Activated T-helper 9 cell treated with anti-CD3 and anti-CD28 coated beads, Interleukin-2, amount 50 U/mL, for 16 hours (primary cell): ENCODE data around the gene RASL10B.
"Not testable (repeated sequence)": the region's sequence is repeated elsewhere in the genome, so short reads cannot be mapped to it uniquely, and the experiment has no call there.

Experiments
- DNase-seq: peaks from one replicate; pipeline ENCODE4 v3.0.0-alpha.2; 2020; ENCODE audit warnings: low read depth

RASL10B gene

DNA sequence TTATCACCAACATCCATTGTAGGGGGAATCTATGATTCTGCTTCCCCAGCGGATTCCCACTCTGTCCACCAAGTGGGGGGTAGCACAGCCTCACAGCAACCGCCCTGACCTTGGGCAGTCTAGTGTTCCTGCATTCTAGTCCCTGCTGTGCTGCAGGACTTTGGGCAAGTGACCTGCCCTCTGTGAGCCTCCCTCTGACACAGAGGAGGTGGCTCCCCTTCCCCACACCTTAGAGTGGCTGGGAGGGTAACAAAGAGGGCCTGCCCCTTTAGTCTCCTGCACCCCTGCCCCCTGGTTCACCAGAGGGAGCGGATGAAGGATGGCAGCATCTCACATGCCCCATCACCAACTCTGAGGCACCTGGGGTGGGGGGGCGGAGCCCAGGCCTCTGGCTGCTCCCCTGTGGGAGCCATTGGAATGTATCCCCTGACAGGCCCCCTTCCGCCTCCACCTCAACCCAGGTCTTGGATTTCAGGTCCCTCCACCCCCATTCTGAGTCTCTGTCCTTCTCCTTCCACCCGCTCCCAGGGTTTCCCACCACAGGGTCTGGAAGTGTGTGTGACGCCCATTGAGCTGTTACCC is 11.5 kb downstream of the RASL10B start:
- DNase-seq = no peak

DNA sequence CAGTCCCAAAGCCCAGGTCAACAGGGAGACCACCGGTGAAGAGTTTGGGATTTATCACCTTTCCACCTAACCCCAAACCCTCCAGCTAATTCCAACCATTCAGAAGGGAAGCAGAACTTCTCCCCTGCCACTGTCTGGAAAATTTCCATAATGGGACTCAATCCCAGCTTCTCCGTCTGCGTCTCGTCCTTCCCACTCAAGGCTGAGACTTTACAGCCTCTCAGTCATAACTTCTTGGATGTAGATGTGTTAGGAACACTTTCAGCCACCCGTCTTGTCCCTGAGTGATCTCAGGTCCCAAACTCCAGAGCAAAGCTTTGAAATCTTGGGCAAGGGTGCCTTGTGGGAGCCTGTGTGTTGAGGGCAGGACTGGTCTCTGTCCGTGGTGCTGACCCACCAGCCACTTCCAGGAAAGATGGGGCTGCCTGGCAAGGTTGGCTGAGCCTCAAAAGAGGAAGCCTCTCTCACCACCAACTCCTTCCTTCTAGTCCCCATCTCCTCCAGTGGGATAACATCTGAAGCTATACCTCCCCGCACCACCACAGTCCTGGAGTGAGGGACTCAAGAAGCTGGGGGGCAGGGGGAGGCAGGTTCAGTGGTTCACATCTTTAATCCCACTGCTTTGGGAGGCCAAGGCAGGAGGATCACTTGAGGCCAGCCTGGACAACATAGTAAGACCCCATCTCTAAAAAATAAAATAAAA is 12.3 kb downstream of the RASL10B start:
- DNase-seq = no peak

DNA sequence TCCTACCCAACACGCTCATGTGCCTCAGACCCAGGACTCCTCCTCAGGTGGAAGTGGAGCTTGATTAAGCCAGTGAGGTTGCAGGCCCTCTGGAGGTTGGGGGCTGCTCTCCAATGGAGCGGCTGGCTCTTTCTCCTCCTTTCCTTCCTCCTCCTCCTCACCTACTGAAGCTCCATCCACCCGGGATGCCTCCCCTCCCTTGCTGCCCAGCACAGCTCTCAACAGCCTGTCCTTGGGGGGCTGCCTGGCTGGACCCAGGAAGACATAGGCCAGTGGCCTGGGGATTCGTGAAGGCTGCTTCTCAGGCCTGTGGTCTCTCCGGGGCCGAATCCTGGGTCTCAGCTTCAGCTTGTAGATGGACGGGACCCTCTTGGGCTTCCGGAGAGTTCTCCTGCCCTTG is 13.4 kb downstream of the RASL10B start:
- no peak for DNase-seq

DNA sequence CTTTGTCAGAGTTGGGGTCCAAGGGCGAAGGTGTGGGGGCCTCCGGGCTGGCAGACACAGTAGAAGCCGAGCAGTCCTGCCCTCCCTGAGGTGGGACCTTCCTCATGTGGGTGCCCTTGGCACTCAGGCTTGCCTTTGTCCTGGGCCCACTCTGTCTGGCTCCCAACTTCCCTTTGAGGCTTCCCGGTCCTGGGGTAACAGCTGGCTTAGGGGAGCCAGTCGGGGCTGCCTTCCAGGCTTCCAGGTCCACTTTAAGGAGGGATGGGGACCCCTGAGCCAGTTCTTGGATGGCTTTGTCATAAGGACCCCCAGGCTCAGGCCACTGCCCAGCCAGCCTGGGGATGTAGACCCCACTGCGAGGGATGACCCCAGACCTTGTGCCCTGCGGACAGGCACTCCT is 13.8 kb downstream of the RASL10B start:
- no peak for DNase-seq

DNA sequence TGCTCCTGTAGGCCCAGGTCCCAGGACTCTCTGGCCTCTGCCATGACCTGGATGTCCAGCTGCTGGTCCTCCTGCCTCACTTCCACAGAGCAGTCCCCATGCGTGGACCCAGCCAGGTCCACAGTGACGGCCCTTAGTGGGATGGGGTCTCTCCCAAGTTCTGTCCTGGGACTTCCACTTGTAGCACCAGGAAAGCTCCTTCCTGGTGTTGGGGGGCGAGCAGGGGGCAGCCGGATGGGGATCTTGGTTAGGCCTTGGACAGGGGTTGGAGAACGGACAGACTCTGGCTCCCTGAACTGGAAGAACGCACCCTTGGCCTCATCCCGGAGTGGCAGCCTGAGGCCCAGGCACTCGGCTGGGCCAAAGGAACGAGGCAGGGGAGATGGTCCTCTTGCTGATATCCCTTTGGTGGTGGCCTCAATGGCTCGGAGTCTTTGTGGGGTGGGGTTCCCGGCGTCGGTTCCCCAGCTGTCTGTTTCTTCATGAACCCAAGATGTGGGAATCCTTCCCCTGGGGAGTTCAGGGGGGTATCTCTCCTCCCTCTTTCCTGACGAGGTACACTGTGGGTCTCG is 14.4 kb downstream of the RASL10B start:
- no peak for DNase-seq

DNA sequence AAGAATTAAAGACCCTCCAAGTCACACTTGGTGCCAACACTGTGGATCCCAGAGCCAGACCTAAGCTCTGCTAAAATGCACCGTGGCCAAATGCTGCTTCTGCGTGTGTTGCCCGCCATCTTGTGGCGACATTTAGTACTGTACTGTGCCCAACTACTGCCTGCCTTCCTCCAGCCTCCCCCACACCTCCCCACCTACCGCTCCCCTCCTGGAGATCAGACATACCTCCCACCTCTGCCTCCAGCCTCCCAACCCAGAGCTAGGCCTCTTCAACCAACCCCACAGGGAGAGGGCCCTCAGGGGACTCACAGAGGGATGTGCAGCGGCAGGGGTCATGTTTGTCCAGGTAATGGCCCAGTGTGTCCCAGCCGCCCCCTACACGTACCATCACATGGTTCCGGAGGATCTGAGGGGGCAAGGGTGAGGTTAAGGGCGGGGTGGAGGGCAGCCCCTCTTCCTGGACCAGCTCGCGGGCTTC is 16.1 kb downstream of the RASL10B start:
- DNase-seq = peak; percentile 55

DNA sequence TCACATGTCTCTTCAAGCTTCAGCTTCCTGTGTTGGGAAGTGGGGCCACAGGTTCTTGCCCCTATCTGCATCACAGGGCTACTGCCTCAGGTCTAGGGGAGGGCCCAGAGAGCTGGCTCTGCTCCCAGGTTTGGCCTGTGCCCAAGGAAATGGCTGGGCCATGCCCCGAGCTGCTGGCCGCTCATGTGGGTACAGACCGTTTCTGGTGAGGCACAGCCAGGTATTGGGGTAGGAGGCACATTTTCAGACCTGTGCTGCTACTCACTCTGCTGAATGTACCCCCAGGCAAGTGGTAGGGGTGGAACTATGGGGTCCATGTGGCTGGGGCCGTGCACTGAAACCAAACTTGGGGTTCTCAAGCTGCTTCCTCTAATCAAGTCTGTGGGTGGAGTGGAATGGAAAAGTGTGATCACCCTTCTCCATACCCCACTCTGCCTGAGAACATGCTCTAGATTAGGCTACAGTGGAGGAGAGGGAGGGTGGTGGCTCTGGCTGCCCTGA is 17.0 kb downstream of the RASL10B start:
- no peak for DNase-seq

DNA sequence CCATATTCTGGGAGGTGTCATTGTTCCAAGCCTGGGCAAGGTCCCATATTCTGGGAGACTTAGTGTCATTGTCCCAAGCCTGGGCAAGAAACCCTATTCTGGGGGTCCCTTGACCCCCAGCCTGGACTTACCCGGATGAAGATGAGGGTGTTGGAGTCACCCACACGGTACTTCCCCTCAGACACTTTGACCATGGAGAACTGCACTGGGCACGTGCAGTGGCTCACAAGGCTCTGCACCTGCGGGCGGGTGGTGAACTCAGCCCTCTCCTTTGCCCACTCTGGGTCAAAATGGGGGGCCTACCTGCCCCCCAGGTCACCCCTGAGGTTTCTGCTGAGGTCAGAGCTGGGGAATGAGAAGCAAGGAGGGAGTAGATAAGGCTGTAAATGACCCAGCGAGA is 17.5 kb downstream of the RASL10B start:
- DNase-seq = no peak

DNA sequence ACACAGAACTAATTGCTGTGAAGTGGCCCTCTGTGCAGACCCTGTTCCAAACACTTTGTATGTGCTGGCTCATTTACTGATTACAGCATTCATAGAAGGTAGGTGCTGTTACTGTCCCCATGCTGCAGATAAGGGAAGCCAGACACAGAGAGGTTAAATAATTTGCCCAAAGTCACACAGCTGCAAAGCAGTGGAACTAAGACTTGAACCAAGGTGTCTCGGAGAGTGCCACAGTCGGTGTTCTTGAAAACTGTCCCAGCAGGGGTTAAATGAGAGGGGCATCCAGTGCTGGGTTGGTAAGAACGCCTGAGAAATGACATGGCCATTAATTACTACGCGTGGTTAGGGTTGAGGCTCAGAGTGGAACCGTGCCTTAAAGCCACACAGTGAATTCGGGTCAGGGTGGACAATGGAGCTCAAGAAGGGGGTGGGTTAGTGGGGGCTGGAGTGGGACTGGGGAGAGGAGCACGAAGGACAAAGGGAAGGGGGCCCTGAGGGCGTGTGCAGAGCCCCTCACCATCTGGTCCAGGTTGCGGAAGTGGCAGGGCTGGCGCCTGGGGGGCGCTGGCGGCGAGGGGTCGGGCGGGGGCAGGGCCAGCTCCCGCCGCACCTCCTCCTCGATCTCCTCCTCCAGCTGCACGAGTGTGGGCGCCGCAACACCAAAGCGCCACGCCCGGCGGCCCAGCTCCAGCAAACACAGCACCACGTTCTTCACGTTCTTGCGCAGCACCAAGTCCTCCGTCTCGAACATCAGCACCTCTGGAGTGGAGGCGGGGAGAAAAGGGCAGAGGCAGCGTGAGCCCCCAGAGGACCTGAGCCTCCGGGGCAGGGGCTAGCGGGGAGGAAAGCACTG is 18.3 kb downstream of the RASL10B start:
- DNase-seq = no peak

DNA sequence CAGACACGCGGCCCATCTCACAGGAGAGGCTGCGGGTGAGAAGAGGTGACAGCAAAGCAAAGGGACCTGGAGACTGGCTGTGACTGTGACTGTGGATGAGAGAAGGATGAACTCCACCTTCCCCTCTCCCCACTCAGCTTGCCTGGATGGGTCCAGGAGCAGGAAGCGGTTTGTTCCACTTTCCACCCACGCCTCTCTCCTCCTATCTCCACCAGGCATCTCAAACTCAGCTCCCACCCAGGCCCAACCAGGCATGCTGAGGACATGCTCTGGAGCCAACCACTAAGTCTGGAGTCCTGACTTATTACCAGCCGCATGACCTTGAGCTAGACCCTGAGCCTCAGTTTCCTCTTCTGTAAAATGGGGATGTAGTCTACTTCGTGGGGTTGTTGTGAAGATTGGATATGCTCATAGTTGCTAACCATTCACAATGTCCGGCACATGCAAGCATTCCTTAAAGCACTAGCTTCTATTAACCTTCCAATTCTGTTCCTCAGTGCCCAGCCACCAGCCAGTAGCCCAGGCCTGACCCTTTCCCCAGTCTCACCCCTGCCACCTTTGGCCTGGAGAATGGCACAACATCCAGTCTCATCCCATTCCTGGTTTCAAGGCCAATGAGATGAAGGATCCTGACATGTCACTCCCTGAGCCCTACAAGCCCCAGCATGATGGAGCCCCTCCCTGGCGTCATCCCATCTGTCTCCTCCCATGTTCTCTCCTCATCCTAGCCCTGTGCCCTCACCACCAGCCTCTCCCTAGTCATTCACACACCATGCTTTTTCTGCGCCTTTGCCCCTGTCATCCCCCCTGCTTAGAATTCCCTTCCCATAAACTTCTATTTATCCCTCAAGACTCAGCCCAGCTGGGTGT is 19.3 kb downstream of the RASL10B start:
- no peak for DNase-seq

DNA sequence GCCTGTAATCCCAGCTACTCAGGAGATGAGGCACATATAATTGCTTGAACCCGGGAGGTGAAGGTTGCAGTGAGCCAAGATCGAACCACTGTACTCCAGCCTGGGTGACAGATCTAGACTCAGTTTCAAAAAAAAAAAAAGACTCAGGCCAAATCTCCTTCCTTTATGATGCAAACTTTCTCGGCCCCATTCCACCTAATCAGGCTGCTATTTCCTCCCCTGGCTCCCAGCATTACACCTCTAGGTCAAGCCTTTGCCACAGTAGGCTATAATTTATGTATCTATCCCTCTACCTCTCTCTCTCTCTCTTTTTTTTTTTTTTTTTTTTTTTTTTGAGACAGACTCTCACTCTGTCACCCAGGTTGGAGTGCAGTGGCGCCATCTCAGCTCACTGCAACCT is 20.1 kb downstream of the RASL10B start:
- DNase-seq = not testable (repeated sequence)

DNA sequence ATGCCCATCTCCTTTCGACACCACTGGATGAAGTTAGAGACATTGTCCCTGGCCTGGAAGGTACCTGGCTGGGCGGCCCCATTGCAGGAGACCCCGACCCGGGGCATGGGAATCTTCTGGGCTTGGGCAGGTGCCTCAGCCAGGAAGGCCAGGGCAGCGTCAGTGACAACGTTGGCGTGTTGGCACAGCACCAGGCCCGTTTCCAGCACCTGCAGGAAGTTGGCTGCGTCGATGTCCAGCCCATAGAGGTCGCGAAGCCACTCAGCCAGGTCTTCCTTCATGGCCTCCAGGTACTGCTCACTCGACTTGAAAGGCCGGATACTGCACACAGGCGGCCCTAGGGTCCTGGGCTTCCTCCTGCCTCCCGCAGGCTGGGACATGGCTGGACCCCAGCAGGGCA is 21.0 kb downstream of the RASL10B start:
- DNase-seq = no peak

DNA sequence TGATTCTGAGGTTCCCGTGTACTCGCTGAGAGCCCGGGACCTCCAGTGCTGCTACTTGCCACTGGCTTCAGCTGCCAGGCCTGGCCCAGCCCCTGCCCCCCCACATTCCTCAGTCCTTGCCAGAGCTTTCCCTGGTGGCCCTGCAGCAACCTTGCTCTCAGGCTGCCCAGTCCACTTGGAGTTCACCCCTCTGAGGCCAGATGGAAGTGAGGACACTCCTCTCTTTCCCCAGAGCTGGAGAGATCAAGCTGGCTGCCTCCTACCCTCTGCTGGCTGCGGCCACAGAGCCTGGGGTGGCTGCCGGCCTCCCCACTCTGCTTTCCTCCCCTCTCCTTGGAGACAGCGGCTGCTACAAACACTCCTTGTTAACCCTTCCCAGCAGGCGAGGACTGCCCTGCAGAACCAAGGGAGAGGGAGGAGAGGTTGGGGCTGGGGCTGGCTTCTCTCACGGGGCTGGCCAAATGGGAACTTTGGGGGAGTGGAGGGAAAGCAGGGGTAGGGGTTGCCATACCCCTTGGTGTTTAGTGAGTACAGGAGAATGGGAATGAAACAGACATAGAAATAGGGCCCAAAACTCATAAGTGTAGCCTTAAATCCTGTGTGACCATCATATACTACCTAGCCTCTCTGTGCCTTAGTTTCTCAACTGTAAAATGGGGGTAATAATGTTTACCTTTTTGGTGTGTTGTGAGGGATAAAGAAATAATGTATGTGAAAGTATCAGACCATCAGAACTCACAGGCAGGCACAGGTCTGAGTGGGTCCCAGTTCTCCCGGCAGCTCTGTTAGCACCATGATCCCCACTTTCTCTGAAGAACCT is 21.7 kb downstream of the RASL10B start, which contains the start of gene GAS2L2:
Gene GAS2L2, minus strand, starts transcription at position 295 of the 820 bp plus-strand sequence. CDS start 389 bp downstream, outside the sequence.
- no peak for DNase-seq

DNA sequence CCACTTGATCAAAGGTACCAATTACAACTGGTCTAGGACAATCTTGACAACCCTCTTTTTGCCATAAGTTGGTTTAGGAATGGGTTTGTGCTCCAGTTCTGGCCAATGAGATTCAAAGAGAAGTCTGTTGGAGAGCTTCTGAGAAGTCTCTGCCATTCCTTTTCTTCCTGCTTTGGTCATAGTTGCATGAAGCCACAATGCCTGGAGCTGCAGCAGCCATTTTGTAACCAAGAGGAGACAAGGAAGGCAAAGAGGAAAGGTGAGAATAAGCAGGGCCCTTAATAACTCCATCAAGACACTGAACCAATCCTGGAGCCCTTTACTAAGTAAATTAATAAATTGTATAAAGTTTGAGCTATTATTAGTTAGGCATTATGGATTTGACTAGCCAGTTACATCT is 25.8 kb downstream of the RASL10B start:
- DNase-seq = no peak

DNA sequence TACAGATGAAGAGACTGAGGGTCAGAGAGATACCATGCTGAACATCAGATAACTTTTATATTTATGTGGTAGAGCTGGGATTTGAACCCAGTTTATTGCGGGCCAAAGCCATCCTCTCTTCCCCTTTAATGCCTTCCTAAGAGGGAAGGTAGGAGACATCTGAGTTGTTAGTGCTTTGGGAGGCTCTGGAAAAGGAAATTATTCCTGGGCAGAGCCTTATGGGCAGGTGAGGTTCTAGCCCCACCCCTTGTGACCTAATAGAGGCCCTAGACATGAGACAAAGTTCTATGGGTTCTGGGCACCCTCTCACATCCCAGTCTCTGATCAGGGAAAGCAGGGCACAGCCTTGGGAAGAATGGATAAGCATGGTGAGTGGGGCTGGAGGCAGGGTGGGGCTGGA is 29.1 kb downstream of the RASL10B start, which contains the start of gene C17orf50:
Gene C17orf50, plus strand, starts transcription at position 301 of the 400 bp plus-strand sequence. Its CDS starts 55 bp downstream, at position 356.
- no peak for DNase-seq

DNA sequence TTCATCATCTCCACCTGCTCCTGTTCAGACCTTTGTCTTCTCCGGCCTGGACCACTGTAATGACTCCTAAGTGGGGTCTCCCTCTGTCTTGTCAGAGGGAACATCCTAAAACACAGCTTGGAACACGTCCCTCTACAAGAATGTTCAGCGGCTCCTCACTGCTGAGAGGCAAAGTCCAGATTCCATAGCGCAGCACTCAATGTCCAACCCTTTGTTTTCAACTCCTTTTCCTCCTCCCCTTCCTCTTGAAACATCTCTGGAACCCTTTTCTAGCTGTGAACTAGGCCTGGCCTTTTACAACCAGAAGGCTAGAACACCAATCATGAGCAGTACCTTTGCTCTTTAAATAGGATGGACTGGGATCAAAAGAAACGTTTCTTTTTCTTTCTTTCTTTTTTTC is 30.2 kb downstream of the RASL10B start:
- no peak for DNase-seq

DNA sequence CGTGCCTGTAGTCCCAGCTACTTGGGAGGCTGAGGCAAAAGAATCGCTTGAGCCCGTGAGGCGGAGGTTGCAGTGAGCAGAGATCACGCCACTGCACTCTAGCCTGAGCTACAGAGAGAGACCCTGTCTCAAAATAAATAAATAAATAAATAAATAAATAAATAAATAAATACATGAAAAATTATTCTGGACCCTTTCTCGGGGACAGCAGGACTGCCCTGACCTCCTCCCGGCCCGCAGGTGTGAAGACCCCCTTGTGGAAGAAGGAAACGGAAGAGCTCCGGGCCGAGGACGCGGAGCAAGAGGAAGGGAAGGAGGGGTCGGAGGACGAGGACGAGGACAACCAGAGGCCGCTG is 32.3 kb downstream of the RASL10B start:
- DNase-seq = no peak

DNA sequence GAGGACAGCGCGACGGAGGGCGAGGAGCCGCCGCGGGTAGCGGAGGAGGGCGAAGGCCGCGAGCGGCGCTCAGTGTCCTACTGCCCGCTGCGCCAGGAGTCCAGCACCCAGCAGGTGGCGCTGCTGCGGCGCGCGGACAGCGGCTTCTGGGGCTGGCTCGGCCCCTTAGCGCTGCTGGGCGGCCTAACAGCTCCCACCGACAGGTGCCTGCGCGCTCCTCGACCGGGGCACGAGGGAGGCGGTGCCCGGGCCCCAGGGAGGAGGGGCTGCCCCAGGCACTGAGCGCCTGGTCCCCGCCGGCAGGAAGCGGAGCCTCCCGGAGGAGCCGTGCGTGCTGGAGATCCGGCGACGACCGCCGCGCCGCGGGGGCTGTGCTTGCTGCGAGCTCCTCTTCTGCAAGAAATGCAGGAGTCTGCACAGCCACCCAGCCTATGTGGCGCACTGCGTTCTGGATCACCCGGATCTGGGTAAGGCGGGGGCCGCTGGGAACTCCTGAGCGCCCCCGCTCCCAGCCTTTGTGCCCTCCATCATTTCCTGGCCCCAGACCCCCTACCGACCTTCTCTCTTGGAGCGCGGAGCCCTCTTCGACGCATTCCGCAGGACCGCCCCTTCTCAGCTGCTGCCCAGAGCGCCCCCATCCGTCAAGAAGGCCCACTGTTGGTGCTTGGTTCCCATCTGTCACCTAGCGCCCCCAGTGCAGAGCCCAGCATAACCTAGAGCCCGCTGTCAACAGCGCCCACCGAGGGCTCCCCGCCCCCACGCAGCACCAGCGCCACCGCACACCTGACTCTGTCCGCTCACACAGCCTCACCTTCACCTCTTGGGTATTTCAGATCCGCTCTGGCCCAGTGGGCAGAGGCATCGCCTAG is 32.9 kb downstream of the RASL10B start:
- peak; percentile 82 for DNase-seq

DNA sequence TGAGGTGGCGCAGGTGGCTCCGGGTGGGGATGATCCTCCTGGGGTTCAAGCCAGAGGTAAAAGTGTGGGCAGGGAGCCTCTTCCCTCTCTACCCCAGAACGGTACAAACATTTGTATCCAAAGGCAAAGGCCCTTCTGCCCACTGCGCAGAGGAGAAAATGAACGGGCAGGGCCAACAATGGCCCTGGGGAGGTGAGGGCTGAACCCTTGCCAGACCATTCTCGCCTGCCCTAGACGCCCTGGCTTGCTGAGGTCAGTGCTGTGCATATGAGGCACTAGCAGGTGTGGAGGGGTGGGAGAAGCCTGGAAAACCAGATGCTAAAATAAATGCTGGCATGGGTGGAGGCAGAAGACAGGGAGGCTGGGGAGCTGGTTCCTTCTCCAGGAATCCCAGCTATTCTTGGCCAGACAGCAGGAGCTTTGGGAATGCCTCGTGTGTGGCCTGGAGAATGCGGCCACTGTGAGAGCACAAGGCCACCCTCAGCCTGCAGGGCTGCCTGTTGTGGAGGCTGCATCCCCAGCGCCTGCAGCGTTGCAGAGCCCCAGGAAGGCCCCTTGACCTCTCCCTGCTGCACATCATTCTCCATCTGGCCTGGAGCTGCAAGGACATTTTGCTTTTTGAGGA is 33.8 kb downstream of the RASL10B start:
- no peak for DNase-seq
